CD8-positive, alpha-beta memory T cell (primary cell): ENCODE measurements around the gene KCNT2. TPM values are rescaled to one million over a fixed set of nuclear protein-coding genes. Genes with fewer than 3 reads are reported as not detected.
A peak's percentile ranks its signal among the peaks of the same experiment; 100 is the strongest.

Experiments
- CTCF ChIA-PET: fragments of 350-600 bp; sonication (Branson Sonifier 250); formaldehyde crosslinking; loops from one replicate; lab custom pipeline; 2021; ENCODE audit warnings: antibody characterized with exemption; lab: Charles Lee
- POLR2A ChIA-PET: fragments of 350-600 bp; sonication (Branson Sonifier 250); formaldehyde crosslinking; loops from one replicate; lab custom pipeline; 2021; ENCODE audit warnings: antibody characterized with exemption; lab: Charles Lee
- DNase-seq, 5 donors: peaks; one replicate each; pipeline versions ENCODE4 v3.0.0 to v3.0.0-alpha.2; 2020 to 2022; ENCODE audit warnings: mixed read lengths in 1 of 5
- H3K27ac ChIP-seq: one replicate; pipeline ENCODE4 v1.7.0; 2013; ENCODE audit warnings: low read depth, mild to moderate bottlenecking, low read length, moderate library complexity
- H3K27me3 ChIP-seq: 2 replicates; pipeline ENCODE4 v1.7.0; 2013; ENCODE audit warnings: low read length, mild to moderate bottlenecking; ENCODE audit not compliant: insufficient read depth, poor library complexity, severe bottlenecking
- H3K36me3 ChIP-seq: 2 replicates; pipeline ENCODE4 v1.7.0; 2013; ENCODE audit warnings: mild to moderate bottlenecking, low read length, moderate library complexity; ENCODE audit not compliant: insufficient read depth
- H3K4me1 ChIP-seq: 2 replicates; pipeline ENCODE4 v1.7.0; 2013; ENCODE audit warnings: mild to moderate bottlenecking, low read length, moderate library complexity; ENCODE audit not compliant: insufficient read depth
- H3K4me3 ChIP-seq: 2 replicates; pipeline ENCODE4 v1.7.0; 2013; ENCODE audit warnings: mild to moderate bottlenecking, low read length
- H3K9me3 ChIP-seq: 2 replicates; pipeline ENCODE4 v1.7.0; 2013; ENCODE audit warnings: mild to moderate bottlenecking, low read length
- H3K27ac Mint-ChIP-seq, 8 donors: one replicate each; pipeline ENCODE4 v1.8.0; 2020 to 2021; ENCODE audit warnings: mixed read lengths in 8 of 8, mild to moderate bottlenecking in 6 of 8, inconsistent platforms in 3 of 8, moderate library complexity in 3 of 8
- H3K27me3 Mint-ChIP-seq, 2 donors: one replicate each; pipeline ENCODE4 v1.8.0; 2020 to 2021; ENCODE audit warnings: mixed read lengths in 2 of 2, mild to moderate bottlenecking in 1 of 2, moderate library complexity in 1 of 2
- H3K36me3 Mint-ChIP-seq, 3 donors: one replicate each; pipeline ENCODE4 v1.8.0; 2020 to 2021; ENCODE audit warnings: mixed read lengths in 3 of 3, inconsistent platforms in 1 of 3, mild to moderate bottlenecking in 1 of 3
- H3K4me1 Mint-ChIP-seq, 3 donors: one replicate each; pipeline ENCODE4 v1.8.0; 2020 to 2021; ENCODE audit warnings: mixed read lengths in 3 of 3, inconsistent platforms in 1 of 3, mild to moderate bottlenecking in 1 of 3
- H3K4me3 Mint-ChIP-seq, 7 donors: one replicate each; pipeline ENCODE4 v1.8.0; 2020 to 2021; ENCODE audit warnings: mixed read lengths in 7 of 7, mild to moderate bottlenecking in 6 of 7, moderate library complexity in 4 of 7, inconsistent platforms in 2 of 7
- H3K9me3 Mint-ChIP-seq, 5 donors: one replicate each; pipeline ENCODE4 v1.8.0; 2020 to 2022; ENCODE audit warnings: mixed read lengths in 5 of 5, mild to moderate bottlenecking in 3 of 5, moderate library complexity in 2 of 5, inconsistent platforms in 1 of 5
- polyA plus RNA-seq: library from polyadenylated mRNA; unstranded; fragments of 300-500 nt; fragmentation: Illumina TruSeq; gene quantifications from one replicate; pipeline ENCODE4 v1.2.3, GENCODE V29; 2021
- total RNA-seq, 2 experiments: library from RNA; stranded (reverse); gene quantifications; one replicate each; pipeline ENCODE4 v1.2.3, GENCODE V29; 2021

KCNT2 gene
- total and polyA plus RNA-seq, 3 experiments from 2014 or later, result not detected

- POLR2A ChIA-PET, result no interaction called here
- Mint-ChIP-seq H3K27me3 (peaks cover 8 to 24% of the 10 kb centered on the region in 2 donors), H3K36me3 (no peaks in the 10 kb centered on the region), H3K9me3 (peaks cover 0 to 4% (median 0%) of the 10 kb centered on the region in 5 donors), H3K4me3 (no peak overlapping the region), H3K27ac (no peak overlapping the region), H3K4me1 (peaks cover 0 to 8% (median 6%) of the 10 kb centered on the region in 3 donors)
- Histone ChIP-seq H3K27me3 (no peaks in the 10 kb centered on the region), H3K4me3 (no peak overlapping the region), H3K9me3 (no peaks in the 10 kb centered on the region), H3K4me1 (peaks cover 6% of the 10 kb centered on the region), H3K36me3 (no peaks in the 10 kb centered on the region), H3K27ac (no peak overlapping the region)
- DNase-seq, result no peak
- CTCF ChIA-PET, result no interaction called here
Observed at GRCh38 chr1:196609370-196609737, 1.1 kb upstream of the KCNT2 start.

- DNase-seq, result no peak
- Mint-ChIP-seq H3K4me3 (peak overlapping the region; percentile 41 to 89 (median 61)), H3K27ac (no peak overlapping the region), H3K27me3 (peaks cover 8 to 33% of the 10 kb centered on the region in 2 donors), H3K36me3 (no peaks in the 10 kb centered on the region), H3K9me3 (peaks cover 0 to 3% (median 0%) of the 10 kb centered on the region in 5 donors), H3K4me1 (peaks cover 0 to 8% (median 6%) of the 10 kb centered on the region in 3 donors)
- H3K27ac ChIP-seq, result no peak overlapping the region
- POLR2A ChIA-PET, result no interaction called here
- peaks cover 6% of the 10 kb centered on the region for H3K27me3 ChIP-seq
- no peaks in the 10 kb centered on the region for H3K9me3 ChIP-seq
- no peaks in the 10 kb centered on the region for H3K36me3 ChIP-seq
- no peak overlapping the region for H3K4me3 ChIP-seq
- CTCF ChIA-PET, result no interaction called here
- peaks cover 6% of the 10 kb centered on the region for H3K4me1 ChIP-seq
Observed at GRCh38 chr1:196607981-196608380, 259 bp downstream of the KCNT2 start.

GRCh38 chr1:196603651-196604050, 4.6 kb downstream of the KCNT2 start:
- peaks cover 0 to 8% (median 4%) of the 10 kb centered on the region in 3 donors for H3K4me1 Mint-ChIP-seq

GRCh38 chr1:196598942-196599748, 9.1 kb downstream of the KCNT2 start:
- H3K27me3 Mint-ChIP-seq, result peaks cover 0 to 6% of the 10 kb centered on the region in 2 donors
- no peak overlapping the region for H3K27ac ChIP-seq
- H3K4me3 ChIP-seq, result no peak overlapping the region
- H3K27me3 ChIP-seq, result peaks cover 6% of the 10 kb centered on the region
- H3K9me3 Mint-ChIP-seq, result no peaks in the 10 kb centered on the region
- H3K27ac Mint-ChIP-seq, result no peak overlapping the region
- no peaks in the 10 kb centered on the region for H3K9me3 ChIP-seq
- H3K4me1 Mint-ChIP-seq, result no peaks in the 10 kb centered on the region
- H3K4me1 ChIP-seq, result no peaks in the 10 kb centered on the region
- no peaks in the 10 kb centered on the region for H3K36me3 ChIP-seq
- H3K4me3 Mint-ChIP-seq, result no peak overlapping the region
- DNase-seq, result no peak
- ChIA-PET CTCF (interaction anchor here (0.6 kb wide), 1 partner anchor 30 kb away, joined by 3 read pairs; no protein-coding TSS in a partner anchor), POLR2A (no interaction called here)
- no peaks in the 10 kb centered on the region for H3K36me3 Mint-ChIP-seq

More at GRCh38 chr1:196603651-196604050, 4.6 kb downstream of the KCNT2 start:
- Histone ChIP-seq H3K4me1 (peaks cover 6% of the 10 kb centered on the region), H3K27ac (no peak overlapping the region), H3K36me3 (no peaks in the 10 kb centered on the region), H3K9me3 (no peaks in the 10 kb centered on the region), H3K27me3 (peaks cover 6% of the 10 kb centered on the region), H3K4me3 (no peak overlapping the region)
- Mint-ChIP-seq H3K36me3 (no peaks in the 10 kb centered on the region), H3K27ac (no peak overlapping the region), H3K4me3 (no peak overlapping the region), H3K9me3 (no peaks in the 10 kb centered on the region), H3K27me3 (peaks cover 6 to 29% of the 10 kb centered on the region in 2 donors)
- POLR2A ChIA-PET, result no interaction called here
- DNase-seq, result no peak
- CTCF ChIA-PET, result no interaction called here

- no peaks in the 10 kb centered on the region for H3K36me3 Mint-ChIP-seq
- H3K9me3 Mint-ChIP-seq, result no peaks in the 10 kb centered on the region
- Histone ChIP-seq H3K27me3 (no peaks in the 10 kb centered on the region), H3K36me3 (no peaks in the 10 kb centered on the region), H3K9me3 (no peaks in the 10 kb centered on the region), H3K4me3 (no peak overlapping the region), H3K27ac (no peak overlapping the region), H3K4me1 (no peaks in the 10 kb centered on the region)
- no peak overlapping the region for H3K4me3 Mint-ChIP-seq
- H3K4me1 Mint-ChIP-seq, result no peaks in the 10 kb centered on the region
- H3K27ac Mint-ChIP-seq, result no peak overlapping the region
- POLR2A ChIA-PET, result no interaction called here
- H3K27me3 Mint-ChIP-seq, result no peaks in the 10 kb centered on the region
- no peak for DNase-seq
- CTCF ChIA-PET, result no interaction called here
Observed at GRCh38 chr1:196594700-196595099, 13.5 kb downstream of the KCNT2 start.

GRCh38 chr1:196593955-196594354, 14.3 kb downstream of the KCNT2 start:
- Mint-ChIP-seq H3K4me1 (no peaks in the 10 kb centered on the region), H3K9me3 (no peaks in the 10 kb centered on the region), H3K4me3 (no peak overlapping the region), H3K27me3 (no peaks in the 10 kb centered on the region), H3K36me3 (no peaks in the 10 kb centered on the region), H3K27ac (no peak overlapping the region)
- Histone ChIP-seq H3K36me3 (no peaks in the 10 kb centered on the region), H3K4me1 (no peaks in the 10 kb centered on the region), H3K27me3 (no peaks in the 10 kb centered on the region), H3K4me3 (no peak overlapping the region), H3K9me3 (no peaks in the 10 kb centered on the region), H3K27ac (no peak overlapping the region)
- POLR2A ChIA-PET, result no interaction called here
- DNase-seq, result no peak
- CTCF ChIA-PET, result no interaction called here

GRCh38 chr1:196590959-196591358, 17.3 kb downstream of the KCNT2 start:
- no peak overlapping the region for H3K27ac ChIP-seq
- POLR2A ChIA-PET, result no interaction called here
- DNase-seq, result no peak
- H3K27me3 ChIP-seq, result no peaks in the 10 kb centered on the region
- no peaks in the 10 kb centered on the region for H3K9me3 ChIP-seq
- H3K4me3 ChIP-seq, result no peak overlapping the region
- Mint-ChIP-seq H3K36me3 (no peaks in the 10 kb centered on the region), H3K4me3 (no peak overlapping the region), H3K9me3 (no peaks in the 10 kb centered on the region), H3K4me1 (no peaks in the 10 kb centered on the region), H3K27me3 (no peaks in the 10 kb centered on the region), H3K27ac (no peak overlapping the region)
- CTCF ChIA-PET, result no interaction called here
- no peaks in the 10 kb centered on the region for H3K4me1 ChIP-seq
- no peaks in the 10 kb centered on the region for H3K36me3 ChIP-seq

GRCh38 chr1:196590012-196590708, 18.1 kb downstream of the KCNT2 start:
- Mint-ChIP-seq H3K4me1 (no peaks in the 10 kb centered on the region), H3K36me3 (no peaks in the 10 kb centered on the region), H3K27me3 (no peaks in the 10 kb centered on the region), H3K27ac (no peak overlapping the region), H3K9me3 (no peaks in the 10 kb centered on the region), H3K4me3 (no peak overlapping the region)
- Histone ChIP-seq H3K4me3 (no peak overlapping the region), H3K36me3 (no peaks in the 10 kb centered on the region), H3K4me1 (no peaks in the 10 kb centered on the region), H3K9me3 (no peaks in the 10 kb centered on the region), H3K27ac (no peak overlapping the region), H3K27me3 (no peaks in the 10 kb centered on the region)
- ChIA-PET POLR2A (no interaction called here), CTCF (no interaction called here)
- no peak for DNase-seq
